Activated CD4-positive, CD25-positive, alpha-beta regulatory T cell treated with anti-CD3 and anti-CD28 coated beads, Interleukin-2, amount 50 U/mL, for 72 hours (primary cell): Measurements from ENCODE around the gene SLC2A6.

Experiments
- DNase-seq: peaks from one replicate; pipeline ENCODE4 v3.0.0; 2021

The SLC2A6 gene

GRCh38 chr9:133515615-133516255 is 36.8 kb upstream of the SLC2A6 start:
- no peak for DNase-seq

- DNase-seq, result no peak
These were observed 36.3 kb upstream of the SLC2A6 start for GRCh38 chr9:133515240-133515610.

- no peak for DNase-seq
These were observed 35.8 kb upstream of the SLC2A6 start for GRCh38 chr9:133514460-133515239.

GRCh38 chr9:133513214-133514100 is 34.6 kb upstream of the SLC2A6 start:
- no peak for DNase-seq

- DNase-seq, result no peak
These were observed 33.6 kb upstream of the SLC2A6 start for GRCh38 chr9:133512253-133513213.

- DNase-seq, result no peak
These were observed 32.7 kb upstream of the SLC2A6 start for GRCh38 chr9:133511607-133512006.

GRCh38 chr9:133510926-133511505 is 32.1 kb upstream of the SLC2A6 start:
- no peak for DNase-seq

GRCh38 chr9:133509179-133510083 is 30.5 kb upstream of the SLC2A6 start:
- no peak for DNase-seq

- DNase-seq, result no peak
These were observed 29.1 kb upstream of the SLC2A6 start for GRCh38 chr9:133508046-133508445.

- DNase-seq, result no peak
These were observed 28.5 kb upstream of the SLC2A6 start for GRCh38 chr9:133507246-133507965.

- no peak for DNase-seq
These were observed 27.7 kb upstream of the SLC2A6 start for GRCh38 chr9:133506653-133507038.

GRCh38 chr9:133505901-133506652 is 27.2 kb upstream of the SLC2A6 start:
- no peak for DNase-seq

GRCh38 chr9:133505186-133505830 is 26.4 kb upstream of the SLC2A6 start:
- DNase-seq, result no peak

GRCh38 chr9:133502112-133502511 is 23.2 kb upstream of the SLC2A6 start:
- DNase-seq, result no peak

GRCh38 chr9:133499892-133500270 is 21.0 kb upstream of the SLC2A6 start:
- no peak for DNase-seq

GRCh38 chr9:133499132-133499891 is 20.4 kb upstream of the SLC2A6 start:
- no peak for DNase-seq

GRCh38 chr9:133496861-133497842 is 18.3 kb upstream of the SLC2A6 start:
- DNase-seq, result no peak
